IMR-90 (cell line): ENCODE data around the gene FOXP1. TPM values are rescaled to one million over a fixed set of nuclear protein-coding genes. Genes with fewer than 3 reads are reported as not detected.

ENCODE experiments used
- ATAC-seq: fragments of 200-7000 bp; cut with Tn5 transposase; 2 replicates; pipeline ENCODE4 v1.9.1; 2020; ENCODE audit warnings: low read depth, mild to moderate bottlenecking, moderate library complexity
- BruUV-seq: library from RNA; stranded (reverse); fragments of 400-500 nt; replicated peaks from 2 replicates; lab custom pipeline; 2021; lab: Mats Ljungman, UMichigan
- CTCF ChIA-PET: fragments of 300-600 bp; formaldehyde crosslinking; extraction: SDS; loops from one replicate; lab custom pipeline; 2021; ENCODE audit warnings: antibody characterized with exemption; lab: Yijun Ruan, JAX
- POLR2A ChIA-PET: fragments of 300-600 bp; sonication (Branson Sonifier 250); formaldehyde crosslinking; loops from one replicate; lab custom pipeline; 2022; ENCODE audit warnings: antibody characterized with exemption; ENCODE audit not compliant: unreplicated experiment; lab: Charles Lee
- DNase-seq: peaks from one replicate; pipeline ENCODE4 v3.0.0; 2013
- H2AFZ ChIP-seq: replicated peaks from 2 replicates; pipeline ENCODE3; 2013; ENCODE audit warnings: low read length, mild to moderate bottlenecking; ENCODE audit not compliant: poor library complexity
- H2AK5ac ChIP-seq: 2 replicates; pipeline ENCODE4 v1.6.1; 2013; ENCODE audit warnings: low read depth, low read length, inconsistent platforms
- H2AK9ac ChIP-seq: replicated peaks from 2 replicates; pipeline ENCODE3; 2013; ENCODE audit warnings: mild to moderate bottlenecking, low read depth, low read length, moderate library complexity; ENCODE audit not compliant: poor library complexity
- H2BK120ac ChIP-seq: 2 replicates; pipeline ENCODE4 v1.6.1; 2013; ENCODE audit warnings: low read depth, low read length, inconsistent platforms
- H2BK15ac ChIP-seq: 3 replicates; pipeline ENCODE4 v1.6.1; 2013; ENCODE audit warnings: low read depth, low read length, inconsistent platforms
- H2BK20ac ChIP-seq: 2 replicates; pipeline ENCODE4 v1.6.1; 2013; ENCODE audit warnings: low read depth, mild to moderate bottlenecking, inconsistent platforms, low read length, moderate library complexity
- H2BK5ac ChIP-seq: 2 replicates; pipeline ENCODE4 v1.6.1; 2013; ENCODE audit warnings: mild to moderate bottlenecking, low read depth, low read length, inconsistent platforms; ENCODE audit not compliant: poor library complexity, severe bottlenecking
- H3K14ac ChIP-seq: replicated peaks from 2 replicates; pipeline ENCODE4 v1.6.1; 2013; ENCODE audit warnings: low read depth, low read length, inconsistent platforms
- H3K18ac ChIP-seq: 2 replicates; pipeline ENCODE4 v1.6.1; 2013; ENCODE audit warnings: low read depth, low read length, control low read depth
- H3K23ac ChIP-seq: 2 replicates; pipeline ENCODE4 v1.6.1; 2013; ENCODE audit warnings: low read depth, low read length, inconsistent platforms
- H3K27ac ChIP-seq: 2 replicates; pipeline ENCODE4 v1.5.1; 2013; ENCODE audit warnings: mild to moderate bottlenecking, control low read depth, low read length; ENCODE audit not compliant: insufficient read depth
- H3K27me3 ChIP-seq: 2 replicates; pipeline ENCODE4 v1.6.1; 2013; ENCODE audit warnings: low read length; ENCODE audit not compliant: control insufficient read depth, insufficient read depth
- H3K36me3 ChIP-seq: 2 replicates; pipeline ENCODE4 v1.6.1; 2013; ENCODE audit warnings: low read length, mixed read lengths; ENCODE audit not compliant: control insufficient read depth, insufficient read depth
- H3K4ac ChIP-seq: 2 replicates; pipeline ENCODE4 v1.6.1; 2013; ENCODE audit warnings: low read depth, low read length, inconsistent platforms
- H3K4me1 ChIP-seq: 2 replicates; pipeline ENCODE4 v1.6.1; 2013; ENCODE audit warnings: low read length, mixed read lengths; ENCODE audit not compliant: control insufficient read depth, insufficient read depth
- H3K4me2 ChIP-seq: 2 replicates; pipeline ENCODE4 v1.6.1; 2013; ENCODE audit warnings: low read depth, mild to moderate bottlenecking, control low read depth, low read length, moderate library complexity
- H3K4me3 ChIP-seq: 2 replicates; pipeline ENCODE4 v1.5.1; 2013; ENCODE audit warnings: low read depth, mild to moderate bottlenecking, control low read depth, low read length, moderate library complexity; ENCODE audit not compliant: insufficient read depth
- H3K56ac ChIP-seq: 2 replicates; pipeline ENCODE4 v1.6.1; 2013; ENCODE audit warnings: low read length, inconsistent platforms; ENCODE audit not compliant: insufficient read depth; ENCODE audit errors: extremely low read depth
- H3K79me1 ChIP-seq, 2 experiments: 2 replicates each; pipeline ENCODE4 v1.6.1; 2013; ENCODE audit warnings: low read length in 2 of 2, inconsistent platforms in 1 of 2, low read depth in 1 of 2
- H3K9ac ChIP-seq: 2 replicates; pipeline ENCODE4 v1.6.1; 2013; ENCODE audit warnings: low read depth, low read length, control low read depth
- H3K9me1 ChIP-seq: 2 replicates; pipeline ENCODE4 v1.6.1; 2013; ENCODE audit warnings: low read length, inconsistent platforms; ENCODE audit not compliant: insufficient read depth
- H3K9me3 ChIP-seq: 2 replicates; pipeline ENCODE4 v1.6.1; 2013; ENCODE audit warnings: low read length; ENCODE audit not compliant: control insufficient read depth, insufficient read depth
- H4K20me1 ChIP-seq: 2 replicates; pipeline ENCODE4 v1.6.1; 2013; ENCODE audit warnings: low read length, inconsistent platforms; ENCODE audit not compliant: insufficient read depth
- H4K5ac ChIP-seq: 2 replicates; pipeline ENCODE4 v1.6.1; 2013; ENCODE audit warnings: mild to moderate bottlenecking, low read depth, low read length, control low read depth
- H4K8ac ChIP-seq, 2 experiments: 2 replicates each; pipeline ENCODE4 v1.6.1; 2013; ENCODE audit warnings: low read depth in 2 of 2, low read length in 2 of 2, control low read depth in 1 of 2, inconsistent platforms in 1 of 2
- H4K91ac ChIP-seq: 2 replicates; pipeline ENCODE4 v1.6.1; 2013; ENCODE audit warnings: low read depth, low read length, inconsistent platforms; ENCODE audit not compliant: insufficient read depth
- BHLHE40 ChIP-seq: fragments of 150-350 bp; IDR thresholded peaks from 2 replicates; pipeline ENCODE4 v1.6.1; 2016; ENCODE audit warnings: mild to moderate bottlenecking, low read depth, low read length
- CHD1 ChIP-seq: IDR thresholded peaks from 2 replicates; pipeline ENCODE4 v1.6.1; 2012; ENCODE audit warnings: low read depth, low read length, improper control_type of control experiment
- MXI1 ChIP-seq: IDR thresholded peaks from 2 replicates; pipeline ENCODE4 v1.6.1; 2012; ENCODE audit warnings: low read depth, mild to moderate bottlenecking, low read length, moderate library complexity, borderline replicate concordance
- NFE2L2 ChIP-seq: fragments of 150-350 bp; IDR thresholded peaks from 2 replicates; pipeline ENCODE4 v1.6.1; 2016; ENCODE audit warnings: low read depth, mild to moderate bottlenecking, low read length
- POLR2A ChIP-seq: IDR thresholded peaks from 2 replicates; pipeline ENCODE4 v1.6.1; 2012; ENCODE audit warnings: mild to moderate bottlenecking, low read depth, low read length
- WGBS, 2 experiments: methylation state at CpG; one replicate each; pipeline versions ENCODE4 v1.1.5 to v1.1.7; 2013; ENCODE audit warnings: missing lambda C conversion rate in 2 of 2; ENCODE audit not compliant: insufficient read length in 1 of 2; ENCODE audit errors: extremely low coverage in 2 of 2; 5-methylcytosine and 5-hydroxymethylcytosine counted together
- dilution Hi-C: fragments of 300-500 bp; cut with HindIII; formaldehyde crosslinking; loops from one replicate; pipeline ENCODE4 v1.14.3; 2018; ENCODE audit warnings: low sequenced_read_pairs; ENCODE audit not compliant: unreplicated experiment
- in situ Hi-C: fragments of 300-500 bp; cut with MboI; formaldehyde crosslinking; loops from 3 replicates; pipeline ENCODE4 v1.14.3; 2019; ENCODE audit warnings: low sequenced_read_pairs, inconsistent platforms, mixed read lengths
- intact Hi-C: fragments of 100-400 bp; cut with micrococcal nuclease; formaldehyde crosslinking; loops from 2 replicates; pipeline ENCODE4 v1.10.0; 2022
- polyA plus RNA-seq, 3 experiments: library from polyadenylated mRNA; depleted of rRNA; stranded (reverse); fragments of >200 nt; gene quantifications; 2 replicates each; pipeline ENCODE4 v1.2.3, GENCODE V29; 2012; ENCODE audit warnings: low replicate concordance in 1 of 3
- total RNA-seq: library from RNA; depleted of rRNA; stranded (reverse); fragments of >200 nt; gene quantifications from 2 replicates; pipeline ENCODE4 v1.2.3, GENCODE V29; 2012

FOXP1 gene
- total and polyA plus RNA-seq, 2 of the 4 experiments (the other 2 are of a cell fraction): 37.0 to 132 TPM

DNA sequence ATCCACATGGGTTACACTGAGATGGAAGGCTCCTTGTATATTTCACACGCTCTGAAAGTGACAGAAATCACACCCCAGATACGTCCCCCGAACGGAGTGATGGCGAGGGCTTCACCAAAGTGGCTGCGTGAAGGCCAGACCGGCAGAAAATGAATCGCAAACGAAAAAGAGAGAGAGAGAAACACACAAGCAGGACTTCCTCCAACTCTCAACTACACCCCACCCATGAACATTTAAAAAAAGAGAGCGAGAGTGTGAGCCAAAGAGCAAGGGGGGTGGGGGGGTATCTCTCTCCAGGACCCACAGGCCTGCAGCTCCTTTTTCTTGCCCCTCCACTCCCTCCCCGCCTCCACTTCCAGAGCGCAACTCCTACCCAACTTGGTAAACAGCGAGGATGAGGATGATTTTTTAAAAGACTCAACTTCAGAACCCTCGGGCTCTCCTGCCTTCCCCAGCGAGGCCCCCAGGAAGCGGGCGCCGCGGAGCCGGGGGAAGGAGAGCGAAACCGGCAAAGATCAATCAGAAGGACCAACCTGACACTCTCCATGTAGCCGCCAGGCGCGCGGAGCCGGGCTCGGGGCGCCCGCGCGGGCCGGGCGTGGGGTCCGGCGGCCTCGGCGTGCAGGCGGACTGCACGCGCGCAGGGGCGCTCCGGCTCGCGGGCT, 519.1 kb downstream of the FOXP1 start:
- Histone ChIP-seq H3K36me3 (no peaks in the 10 kb centered on the region), H3K4me2 (peak overlapping the region; percentile 83), H3K4me3 (peak overlapping the region; percentile 57), H2BK120ac (peak overlapping the region; percentile 94), H3K79me1 (peaks cover 10 to 65% of the 10 kb centered on the region in 2 experiments; a peak in 2 of 4 replicates), H2BK15ac (peak overlapping the region; percentile 86; the same call in 2 of the 3 replicates), H2AFZ (peak overlapping the region; percentile 85), H3K27me3 (no peaks in the 10 kb centered on the region), H2BK20ac (peak overlapping the region; percentile 63), H2BK5ac (peak overlapping the region; percentile 98), H2AK5ac (peak overlapping the region; percentile 89), H4K91ac (peak overlapping the region; percentile 81), H3K18ac (peak overlapping the region; percentile 52), H4K8ac (peak overlapping the region; percentile 72 to 94), H4K20me1 (peaks cover 12% of the 10 kb centered on the region; the same call in 1 of the 2 replicates), H4K5ac (peak overlapping the region; percentile 87), H3K14ac (peak overlapping the region; percentile 88), H3K9me3 (no peaks in the 10 kb centered on the region), H3K9ac (peak overlapping the region; percentile 82), H3K4ac (peak overlapping the region; percentile 93), H3K27ac (peak overlapping the region; percentile 94), H3K56ac (peak overlapping the region; percentile 98), H3K23ac (peak overlapping the region; percentile 91), H3K4me1 (peaks cover 11% of the 10 kb centered on the region), H2AK9ac (peak overlapping the region; percentile 98), H3K9me1 (peaks cover 15% of the 10 kb centered on the region)
- WGBS, 2 experiments: no CpG with 5 or more reads among the region's 46 CpGs
- in situ Hi-C loops (no loop called here), dilution Hi-C loops (no loop called here), intact Hi-C loops (loop anchor here (1.0 to 5.0 kb wide), 7 partner anchors 38 to 514 kb away; no protein-coding TSS in a partner anchor)
- no peak for TF ChIP-seq NFE2L2
- TF ChIP-seq MXI1: peak; percentile 54; the same call in 1 of the 2 replicates
- 0 out of 2 replicates have a peak, but pooled peaks have one; percentile 43 for TF ChIP-seq CHD1
- TF ChIP-seq POLR2A: peak; percentile 71
- no peak for TF ChIP-seq BHLHE40
- no TSS peak for BruUV-seq
- ChIA-PET POLR2A (no interaction called here), CTCF (no interaction called here)
- peak; percentile 35 for ATAC-seq
- DNase-seq: peak; percentile 68
